Central memory CD8-positive, alpha-beta T cell (primary cell): ENCODE results near the gene PADI1.

Source experiments
- ATAC-seq: fragments of 150-1000 bp; cut with Tn5 transposase; replicated peaks from 2 replicates; pipeline ENCODE4 v1.10.0; 2022; ENCODE audit warnings: mild to moderate bottlenecking, moderate FRiP score, moderate number of reproducible peaks; ENCODE audit not compliant: poor library complexity, severe bottlenecking; ENCODE audit errors: extremely low read depth
- DNase-seq, 2 donors: peaks; one replicate each; pipeline ENCODE4 v3.0.0; 2021; ENCODE audit warnings: low spot score in 2 of 2
- H3K27ac Mint-ChIP-seq: one replicate; pipeline ENCODE4 v1.8.0; 2022; ENCODE audit warnings: low read depth, mild to moderate bottlenecking, moderate library complexity, mixed read lengths
- H3K27me3 Mint-ChIP-seq: one replicate; pipeline ENCODE4 v1.8.0; 2022; ENCODE audit warnings: mixed read lengths
- H3K36me3 Mint-ChIP-seq: one replicate; pipeline ENCODE4 v1.8.0; 2022; ENCODE audit warnings: mild to moderate bottlenecking, moderate library complexity, mixed read lengths; ENCODE audit not compliant: insufficient read depth
- H3K4me1 Mint-ChIP-seq: one replicate; pipeline ENCODE4 v1.8.0; 2022; ENCODE audit warnings: mixed read lengths
- H3K4me3 Mint-ChIP-seq: one replicate; pipeline ENCODE4 v1.8.0; 2022; ENCODE audit warnings: mild to moderate bottlenecking, moderate library complexity, mixed read lengths
- H3K9me3 Mint-ChIP-seq: one replicate; pipeline ENCODE4 v1.8.0; 2022; ENCODE audit warnings: mixed read lengths

The PADI1 gene

GRCh38 chr1:17246971-17247370 is 42.0 kb downstream of the PADI1 start:
- H3K27me3 Mint-ChIP-seq: peaks cover 51% of the 10 kb centered on the region
- H3K4me3 Mint-ChIP-seq: no peak overlapping the region
- H3K27ac Mint-ChIP-seq: no peak overlapping the region
- ATAC-seq (no peak), DNase-seq (no peak)
- H3K36me3 Mint-ChIP-seq: no peaks in the 10 kb centered on the region
- H3K9me3 Mint-ChIP-seq: no peaks in the 10 kb centered on the region
- peaks cover 5% of the 10 kb centered on the region for H3K4me1 Mint-ChIP-seq

DNA sequence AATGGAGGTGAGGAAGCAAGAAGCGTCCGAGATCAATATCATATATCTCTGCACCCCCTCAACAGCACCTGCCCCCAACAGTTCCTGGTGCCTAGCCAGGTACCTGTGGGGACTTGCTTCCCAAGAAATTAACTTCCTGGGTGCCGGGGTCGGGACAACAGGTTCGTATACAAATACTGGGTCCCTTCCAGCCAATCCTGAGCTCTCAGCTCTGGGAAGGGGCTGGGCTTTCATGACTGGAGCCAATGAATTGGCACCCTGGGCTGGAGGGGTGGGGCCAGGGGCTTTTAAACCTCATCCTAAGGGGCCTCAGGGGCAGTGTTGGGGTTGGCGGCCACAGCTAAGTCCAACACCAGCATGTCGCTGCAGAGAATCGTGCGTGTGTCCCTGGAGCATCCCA is 43.9 kb downstream of the PADI1 start, which contains the start of gene PADI3:
TSS of gene PADI3 (plus strand) at position 318 of the 400 bp plus-strand sequence. CDS start at position 358, 40 bp downstream.
- DNase-seq: no peak
- Mint-ChIP-seq H3K4me3 (no peak within 1 kb of the TSS), H3K27me3 (peaks cover 51% of the 10 kb centered on the region), H3K9me3 (no peaks in the 10 kb centered on the region), H3K27ac (no peak within 1 kb of the TSS), H3K4me1 (peaks cover 5% of the 10 kb centered on the region), H3K36me3 (no peaks in the 10 kb centered on the region)
- ATAC-seq: no peak

DNA sequence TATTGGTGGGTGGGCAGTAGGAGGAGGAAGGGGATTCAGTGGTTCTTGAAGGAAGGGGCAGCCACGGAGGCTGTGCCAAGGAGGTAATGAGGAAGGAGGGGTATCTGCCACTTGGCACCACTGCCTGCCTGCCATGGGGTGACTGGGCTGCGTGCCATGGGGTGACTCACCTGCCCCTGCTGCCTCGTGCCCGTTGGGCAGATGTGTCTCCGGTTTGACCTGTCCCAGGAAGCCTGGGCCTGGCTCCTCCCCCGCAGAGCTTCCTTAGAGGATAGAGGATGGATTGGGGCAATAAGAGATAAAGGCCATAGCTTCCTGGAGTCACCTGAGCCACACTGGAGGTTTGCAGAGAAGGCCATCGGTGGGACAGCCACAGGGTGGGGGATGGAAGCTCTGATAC is 45.7 kb downstream of the PADI1 start:
- Mint-ChIP-seq H3K27me3 (peaks cover 37% of the 10 kb centered on the region), H3K27ac (no peak overlapping the region), H3K9me3 (no peaks in the 10 kb centered on the region), H3K36me3 (no peaks in the 10 kb centered on the region), H3K4me1 (peaks cover 5% of the 10 kb centered on the region), H3K4me3 (no peak overlapping the region)
- DNase-seq: no peak
- ATAC-seq: no peak

- Mint-ChIP-seq H3K27ac (no peak overlapping the region), H3K4me1 (peaks cover 5% of the 10 kb centered on the region), H3K27me3 (peaks cover 31% of the 10 kb centered on the region), H3K9me3 (no peaks in the 10 kb centered on the region), H3K36me3 (no peaks in the 10 kb centered on the region), H3K4me3 (no peak overlapping the region)
- no peak for DNase-seq
- no peak for ATAC-seq
These were observed 46.3 kb downstream of the PADI1 start for GRCh38 chr1:17251246-17251645.

- Mint-ChIP-seq H3K4me3 (no peak overlapping the region), H3K4me1 (peaks cover 5% of the 10 kb centered on the region), H3K9me3 (no peaks in the 10 kb centered on the region), H3K27ac (no peak overlapping the region), H3K36me3 (no peaks in the 10 kb centered on the region), H3K27me3 (peaks cover 25% of the 10 kb centered on the region)
- DNase-seq: no peak
- ATAC-seq: no peak
These were observed 46.9 kb downstream of the PADI1 start for GRCh38 chr1:17251701-17252376.

GRCh38 chr1:17255336-17255735 is 50.4 kb downstream of the PADI1 start:
- ATAC-seq (no peak), DNase-seq (no peak)
- Mint-ChIP-seq H3K4me3 (no peak overlapping the region), H3K27me3 (peaks cover 24% of the 10 kb centered on the region), H3K27ac (no peak overlapping the region), H3K9me3 (no peaks in the 10 kb centered on the region), H3K4me1 (peaks cover 3% of the 10 kb centered on the region), H3K36me3 (no peaks in the 10 kb centered on the region)

GRCh38 chr1:17258116-17258757 is 53.3 kb downstream of the PADI1 start:
- Mint-ChIP-seq H3K27ac (no peak overlapping the region), H3K9me3 (no peaks in the 10 kb centered on the region), H3K4me1 (no peaks in the 10 kb centered on the region), H3K4me3 (no peak overlapping the region), H3K27me3 (peaks cover 23% of the 10 kb centered on the region), H3K36me3 (no peaks in the 10 kb centered on the region)
- DNase-seq: no peak
- no peak for ATAC-seq

DNA sequence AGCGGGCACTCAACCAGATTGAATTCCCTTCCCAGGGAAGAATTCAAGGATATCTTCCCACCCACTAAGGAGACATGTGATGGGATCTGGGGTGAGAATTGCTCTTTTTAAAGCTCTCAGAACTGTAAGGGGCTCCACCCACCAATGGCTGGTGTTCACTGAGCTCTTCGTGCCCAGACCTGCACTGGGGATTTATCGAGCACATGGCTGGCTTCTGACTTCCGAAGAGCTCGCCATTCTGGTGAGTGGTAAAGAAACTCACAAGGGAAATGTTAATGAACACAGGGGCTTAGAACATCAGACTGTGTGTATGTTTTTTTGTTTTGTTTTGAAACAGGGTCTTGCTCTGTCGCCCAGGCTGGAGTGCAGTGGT is 53.8 kb downstream of the PADI1 start:
- Mint-ChIP-seq H3K27ac (no peak overlapping the region), H3K36me3 (no peaks in the 10 kb centered on the region), H3K4me1 (no peaks in the 10 kb centered on the region), H3K9me3 (no peaks in the 10 kb centered on the region), H3K4me3 (no peak overlapping the region), H3K27me3 (peaks cover 23% of the 10 kb centered on the region)
- ATAC-seq: no peak
- DNase-seq: no peak

- H3K36me3 Mint-ChIP-seq: no peaks in the 10 kb centered on the region
- ATAC-seq: no peak
- no peak for DNase-seq
- no peak overlapping the region for H3K4me3 Mint-ChIP-seq
- H3K9me3 Mint-ChIP-seq: no peaks in the 10 kb centered on the region
- peaks cover 23% of the 10 kb centered on the region for H3K27me3 Mint-ChIP-seq
- no peak overlapping the region for H3K27ac Mint-ChIP-seq
- no peaks in the 10 kb centered on the region for H3K4me1 Mint-ChIP-seq
These were observed 54.4 kb downstream of the PADI1 start for GRCh38 chr1:17259233-17259873.

GRCh38 chr1:17260264-17260663 is 55.3 kb downstream of the PADI1 start:
- H3K4me3 Mint-ChIP-seq: no peak overlapping the region
- DNase-seq (no peak), ATAC-seq (no peak)
- no peaks in the 10 kb centered on the region for H3K9me3 Mint-ChIP-seq
- H3K4me1 Mint-ChIP-seq: no peaks in the 10 kb centered on the region
- no peaks in the 10 kb centered on the region for H3K36me3 Mint-ChIP-seq
- no peak overlapping the region for H3K27ac Mint-ChIP-seq
- peaks cover 23% of the 10 kb centered on the region for H3K27me3 Mint-ChIP-seq

- Mint-ChIP-seq H3K27ac (no peak overlapping the region), H3K4me1 (no peaks in the 10 kb centered on the region), H3K4me3 (no peak overlapping the region), H3K36me3 (no peaks in the 10 kb centered on the region), H3K9me3 (no peaks in the 10 kb centered on the region), H3K27me3 (peaks cover 23% of the 10 kb centered on the region)
- no peak for DNase-seq
- no peak for ATAC-seq
These were observed 55.8 kb downstream of the PADI1 start for GRCh38 chr1:17260738-17261137.

GRCh38 chr1:17263936-17264335 is 59.0 kb downstream of the PADI1 start:
- ATAC-seq: no peak
- H3K36me3 Mint-ChIP-seq: no peaks in the 10 kb centered on the region
- H3K4me3 Mint-ChIP-seq: no peak overlapping the region
- no peaks in the 10 kb centered on the region for H3K4me1 Mint-ChIP-seq
- no peak for DNase-seq
- no peak overlapping the region for H3K27ac Mint-ChIP-seq
- peaks cover 23% of the 10 kb centered on the region for H3K27me3 Mint-ChIP-seq
- H3K9me3 Mint-ChIP-seq: no peaks in the 10 kb centered on the region

GRCh38 chr1:17264470-17264869 is 59.5 kb downstream of the PADI1 start:
- Mint-ChIP-seq H3K27me3 (peaks cover 19% of the 10 kb centered on the region), H3K27ac (no peak overlapping the region), H3K4me1 (no peaks in the 10 kb centered on the region), H3K4me3 (no peak overlapping the region), H3K9me3 (no peaks in the 10 kb centered on the region), H3K36me3 (no peaks in the 10 kb centered on the region)
- ATAC-seq: no peak
- DNase-seq: no peak
